ENCODE data around the gene ZNF12.

DNA sequence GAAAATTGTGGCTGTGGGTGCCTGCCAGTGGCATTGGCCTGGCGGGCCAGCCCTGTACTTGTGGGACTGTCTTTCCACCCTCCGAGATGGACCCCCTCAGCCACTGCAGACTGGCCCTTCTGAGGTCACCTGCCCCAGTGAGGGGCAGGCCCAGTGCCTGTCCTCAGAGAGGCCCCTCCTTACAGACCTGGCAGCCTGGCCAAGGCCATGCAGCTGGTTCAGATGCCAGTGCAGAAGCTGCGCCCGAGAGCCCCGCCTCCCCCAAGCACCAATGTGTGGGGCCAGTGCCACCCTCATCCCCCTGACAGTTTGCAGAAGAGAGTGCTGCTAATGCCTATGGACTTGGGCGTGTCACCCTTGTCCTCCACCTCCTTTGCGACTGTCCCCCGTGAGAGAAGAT, 59.7 kb downstream of the ZNF12 start:
- TF ChIP-seq, protein P1, sequence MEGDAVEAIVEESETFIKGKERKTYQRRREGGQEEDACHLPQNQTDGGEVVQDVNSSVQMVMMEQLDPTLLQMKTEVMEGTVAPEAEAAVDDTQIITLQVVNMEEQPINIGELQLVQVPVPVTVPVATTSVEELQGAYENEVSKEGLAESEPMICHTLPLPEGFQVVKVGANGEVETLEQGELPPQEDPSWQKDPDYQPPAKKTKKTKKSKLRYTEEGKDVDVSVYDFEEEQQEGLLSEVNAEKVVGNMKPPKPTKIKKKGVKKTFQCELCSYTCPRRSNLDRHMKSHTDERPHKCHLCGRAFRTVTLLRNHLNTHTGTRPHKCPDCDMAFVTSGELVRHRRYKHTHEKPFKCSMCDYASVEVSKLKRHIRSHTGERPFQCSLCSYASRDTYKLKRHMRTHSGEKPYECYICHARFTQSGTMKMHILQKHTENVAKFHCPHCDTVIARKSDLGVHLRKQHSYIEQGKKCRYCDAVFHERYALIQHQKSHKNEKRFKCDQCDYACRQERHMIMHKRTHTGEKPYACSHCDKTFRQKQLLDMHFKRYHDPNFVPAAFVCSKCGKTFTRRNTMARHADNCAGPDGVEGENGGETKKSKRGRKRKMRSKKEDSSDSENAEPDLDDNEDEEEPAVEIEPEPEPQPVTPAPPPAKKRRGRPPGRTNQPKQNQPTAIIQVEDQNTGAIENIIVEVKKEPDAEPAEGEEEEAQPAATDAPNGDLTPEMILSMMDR (IDR thresholded peaks at IDR 0.05), result no peak
- TF ChIP-seq POLR2A (IDR thresholded peaks at IDR 0.05), result no peak
